NCI-H1105 treated with DMSO at 0.1 percent for 48 hours (cell line): ENCODE measurements around the gene CHRM4.

Experiments
- DNase-seq: peaks from one replicate; lab custom pipeline; 2025; lab: John Stamatoyannopoulos, UW

Gene CHRM4

GRCh38 chr11:46391578-46392420 is at the start of gene CHRM4:
CHRM4 (minus strand) TSS chr11:46391776; CDS start chr11:46386557, 5,219 bp downstream.
- DNase-seq = peak; percentile 71

GRCh38 chr11:46438211-46438610 is 46.6 kb upstream of the CHRM4 start:
- DNase-seq = no peak

GRCh38 chr11:46437122-46437689 is 45.6 kb upstream of the CHRM4 start:
- no peak for DNase-seq

- DNase-seq = no peak
These were observed 44.5 kb upstream of the CHRM4 start for GRCh38 chr11:46436113-46436512.

- DNase-seq = no peak
These were observed 44.1 kb upstream of the CHRM4 start for GRCh38 chr11:46435679-46436078.

GRCh38 chr11:46431211-46431610 is 39.6 kb upstream of the CHRM4 start:
- no peak for DNase-seq

GRCh38 chr11:46429717-46430116 is 38.1 kb upstream of the CHRM4 start:
- no peak for DNase-seq

- no peak for DNase-seq
These were observed 35.8 kb upstream of the CHRM4 start for GRCh38 chr11:46427364-46427763.

- no peak for DNase-seq
These were observed 34.8 kb upstream of the CHRM4 start for GRCh38 chr11:46426233-46426991.

- DNase-seq = no peak
These were observed 31.0 kb upstream of the CHRM4 start for GRCh38 chr11:46422588-46422987.

GRCh38 chr11:46421257-46421880 is 29.8 kb upstream of the CHRM4 start:
- no peak for DNase-seq

GRCh38 chr11:46420513-46420912 is 28.9 kb upstream of the CHRM4 start:
- DNase-seq = no peak

GRCh38 chr11:46418751-46419150 is 27.2 kb upstream of the CHRM4 start:
- no peak for DNase-seq

- DNase-seq = no peak
These were observed 26.1 kb upstream of the CHRM4 start for GRCh38 chr11:46417711-46418110.

GRCh38 chr11:46414879-46415278 is 23.3 kb upstream of the CHRM4 start:
- peak; percentile 90 for DNase-seq

- DNase-seq = peak; percentile 98
These were observed 22.9 kb upstream of the CHRM4 start for GRCh38 chr11:46414466-46414796.

GRCh38 chr11:46413760-46414465 is 22.3 kb upstream of the CHRM4 start:
- no peak for DNase-seq

- DNase-seq = no peak
These were observed 18.4 kb upstream of the CHRM4 start for GRCh38 chr11:46410021-46410420.

- DNase-seq = no peak
These were observed 16.9 kb upstream of the CHRM4 start for GRCh38 chr11:46408407-46408986.

GRCh38 chr11:46407635-46408034 is 16.1 kb upstream of the CHRM4 start:
- no peak for DNase-seq

- DNase-seq = no peak
These were observed 13.0 kb upstream of the CHRM4 start for GRCh38 chr11:46404476-46405017.
